Measurements from ENCODE around the gene TNFRSF21.

The TNFRSF21 gene

GRCh38 chr6:47292944-47293343 is 16.8 kb downstream of the TNFRSF21 start:
- no peak for DNase-seq (ENCODE audit: low read depth)
- no peak overlapping the region for H3K4me3 ChIP-seq (ENCODE audit: control insufficient read depth, low read depth, low read length)
- no peak for TF ChIP-seq CTCF (IDR thresholded peaks at IDR 0.05; ENCODE audit: control insufficient read depth, insufficient read depth, low read depth, low read length, missing control alignments)

GRCh38 chr6:47292027-47292426 is 17.7 kb downstream of the TNFRSF21 start:
- TF ChIP-seq CTCF (IDR thresholded peaks at IDR 0.05; ENCODE audit: control insufficient read depth, insufficient read depth, low read depth, low read length, missing control alignments) = no peak

GRCh38 chr6:47290124-47290834 is 19.4 kb downstream of the TNFRSF21 start:
- no peak for TF ChIP-seq CTCF (IDR thresholded peaks at IDR 0.05; ENCODE audit: control insufficient read depth, insufficient read depth, low read depth, low read length, missing control alignments)
- DNase-seq (ENCODE audit: low read depth) = no peak
- no peak overlapping the region for H3K4me3 ChIP-seq (ENCODE audit: control insufficient read depth, low read depth, low read length)

More at GRCh38 chr6:47292027-47292426, 17.7 kb downstream of the TNFRSF21 start:
- no peak for DNase-seq (ENCODE audit: low read depth)
- H3K4me3 ChIP-seq (ENCODE audit: control insufficient read depth, low read depth, low read length) = no peak overlapping the region

GRCh38 chr6:47288267-47289090 is 21.2 kb downstream of the TNFRSF21 start:
- DNase-seq (ENCODE audit: low read depth) = no peak
- no peak for TF ChIP-seq CTCF (IDR thresholded peaks at IDR 0.05; ENCODE audit: control insufficient read depth, insufficient read depth, low read depth, low read length, missing control alignments)
- H3K4me3 ChIP-seq (ENCODE audit: control insufficient read depth, low read depth, low read length) = no peak overlapping the region

- no peak overlapping the region for H3K4me3 ChIP-seq (ENCODE audit: control insufficient read depth, low read depth, low read length)
- TF ChIP-seq CTCF (IDR thresholded peaks at IDR 0.05; ENCODE audit: control insufficient read depth, insufficient read depth, low read depth, low read length, missing control alignments) = no peak
- no peak for DNase-seq (ENCODE audit: low read depth)
Measured at GRCh38 chr6:47286301-47286700, 23.4 kb downstream of the TNFRSF21 start.

- H3K4me3 ChIP-seq (ENCODE audit: control insufficient read depth, low read depth, low read length) = no peak overlapping the region
- no peak for TF ChIP-seq CTCF (IDR thresholded peaks at IDR 0.05; ENCODE audit: control insufficient read depth, insufficient read depth, low read depth, low read length, missing control alignments)
- DNase-seq (ENCODE audit: low read depth) = no peak
Measured at GRCh38 chr6:47283993-47284392, 25.7 kb downstream of the TNFRSF21 start.

All from AG09309 (cell line).